ENCODE data around the gene FGFRL1.

GRCh38 chr4:1056671-1057402, 45.4 kb downstream of the FGFRL1 start:
- TF ChIP-seq CTCF (IDR thresholded peaks at IDR 0.05): no peak
- no peak for TF ChIP-seq POLR2A (IDR thresholded peaks at IDR 0.05)
- no peak for TF ChIP-seq EP300 (IDR thresholded peaks at IDR 0.05)
